WTC11 (cell line): Measurements from ENCODE around the gene DOP1B.

Experiments
- FOXP1 ChIP-seq: sonication (generic); formaldehyde crosslinking; IDR thresholded peaks from 2 replicates; pipeline ENCODE4 v1.8.0; 2022; ENCODE audit warnings: missing genetic modification reagents, mild to moderate bottlenecking, moderate library complexity, borderline replicate concordance
- NFE2L1 ChIP-seq: sonication (generic); formaldehyde crosslinking; IDR thresholded peaks from 2 replicates; pipeline ENCODE4 v1.8.1; 2023; ENCODE audit warnings: missing genetic modification reagents

DNA sequence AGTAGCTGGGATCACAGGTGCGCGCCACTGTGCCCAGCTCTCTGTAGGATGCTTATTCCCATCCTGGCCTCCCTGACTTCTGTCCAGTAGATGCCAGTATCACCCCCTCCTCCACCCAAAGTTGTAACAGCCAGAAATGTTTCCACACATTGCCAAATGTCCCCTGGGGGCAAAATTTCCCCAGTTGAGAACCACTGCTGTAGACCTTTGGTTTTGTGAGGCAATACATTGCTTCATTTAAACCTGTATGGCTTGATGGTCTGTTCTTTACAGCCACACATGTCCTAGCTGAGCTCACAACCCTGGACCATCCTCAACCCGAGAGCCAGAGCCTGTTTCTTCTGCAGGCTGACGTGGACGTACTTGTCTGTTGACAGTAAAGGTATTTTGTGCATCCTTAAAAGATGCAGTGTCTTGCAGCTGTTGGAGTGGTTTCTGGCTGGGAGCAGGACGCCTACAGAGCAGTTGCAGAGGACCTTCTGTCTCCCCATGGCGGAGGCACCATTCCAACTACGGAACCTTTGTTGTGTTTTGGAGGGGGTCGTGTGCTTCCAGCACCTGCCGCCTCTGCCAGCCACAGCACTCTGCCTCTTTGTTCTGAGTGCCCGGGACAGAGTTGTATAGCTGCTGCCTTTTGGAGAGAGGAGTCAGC, 26.6 kb downstream of the DOP1B start:
- TF ChIP-seq FOXP1 (CRISPR knock-in tag) (no peak), NFE2L1 (CRISPR knock-in tag) (no peak)
